Head of caudate nucleus (tissue), 42 donors: ENCODE measurements around the gene PKDCC.

Experiments used
- DNase-seq, 42 donors: peaks; one replicate each; pipeline versions ENCODE4 v3.0.0 to v3.0.0-alpha.2; 2020 to 2021; ENCODE audit warnings: mixed read lengths in 7 of 42
- intact Hi-C: fragments of 100-400 bp; cut with DNase I; formaldehyde crosslinking; loops from one replicate; pipeline ENCODE4 v1.15.0; 2022

PKDCC gene

GRCh38 chr2:42047488-42048298 is at the start of gene PKDCC:
TSS of gene PKDCC (plus strand) at chr2:42048021. CDS start at chr2:42048200, 179 bp downstream.
- DNase-seq: peak; percentile 24 to 87 (median 76)
- intact Hi-C loops: no loop called here

GRCh38 chr2:41998186-41999127 is 49.4 kb upstream of the PKDCC start:
- intact Hi-C loops: no loop called here
- no peak for DNase-seq

- no peak for DNase-seq
- intact Hi-C loops: no loop called here
These were observed 48.7 kb upstream of the PKDCC start for GRCh38 chr2:41999128-41999480.

- intact Hi-C loops: no loop called here
- DNase-seq: no peak
These were observed 48.1 kb upstream of the PKDCC start for GRCh38 chr2:41999592-42000281.

- intact Hi-C loops: no loop called here
- no peak for DNase-seq
These were observed 46.1 kb upstream of the PKDCC start for GRCh38 chr2:42001711-42002201.

- no peak for DNase-seq
- intact Hi-C loops: no loop called here
These were observed 40.3 kb upstream of the PKDCC start for GRCh38 chr2:42007551-42007950.

- DNase-seq: no peak
- intact Hi-C loops: no loop called here
These were observed 39.4 kb upstream of the PKDCC start for GRCh38 chr2:42008241-42008921.

- DNase-seq: no peak
- intact Hi-C loops: no loop called here
These were observed 37.9 kb upstream of the PKDCC start for GRCh38 chr2:42009657-42010580.

- DNase-seq: no peak
- intact Hi-C loops: no loop called here
These were observed 37.0 kb upstream of the PKDCC start for GRCh38 chr2:42010743-42011298.

GRCh38 chr2:42012137-42012536 is 35.7 kb upstream of the PKDCC start:
- no peak for DNase-seq
- intact Hi-C loops: no loop called here

GRCh38 chr2:42012651-42013050 is 35.2 kb upstream of the PKDCC start:
- intact Hi-C loops: no loop called here

GRCh38 chr2:42013409-42013808 is 34.4 kb upstream of the PKDCC start:
- intact Hi-C loops: no loop called here
- no peak for DNase-seq

More at GRCh38 chr2:42012651-42013050, 35.2 kb upstream of the PKDCC start:
- DNase-seq: no peak

- intact Hi-C loops: no loop called here
- no peak for DNase-seq
These were observed 26.4 kb upstream of the PKDCC start for GRCh38 chr2:42021464-42021863.

GRCh38 chr2:42025151-42025582 is 22.7 kb upstream of the PKDCC start:
- DNase-seq: no peak
- intact Hi-C loops: no loop called here

GRCh38 chr2:42026272-42026671 is 21.5 kb upstream of the PKDCC start:
- DNase-seq: peak in 1 of 42 donors; percentile 70
- intact Hi-C loops: no loop called here

- DNase-seq: peak in 1 of 42 donors; percentile 26
- intact Hi-C loops: no loop called here
These were observed 19.2 kb upstream of the PKDCC start for GRCh38 chr2:42028571-42029148.

- no peak for DNase-seq
- intact Hi-C loops: no loop called here
These were observed 18.6 kb upstream of the PKDCC start for GRCh38 chr2:42029171-42029570.
